GM21717 (cell line): ENCODE data around the gene PSMB10.
A peak's percentile ranks its signal among the peaks of the same experiment; 100 is the strongest.
"Not testable (repeated sequence)": the region's sequence is repeated elsewhere in the genome, so short reads cannot be mapped to it uniquely, and the experiment has no call there.

Source experiments
- ATAC-seq: cut with Tn5 transposase; IDR thresholded peaks from one replicate; pipeline ENCODE4 v1.9.1; 2021; ENCODE audit warnings: mild to moderate bottlenecking, moderate library complexity; ENCODE audit not compliant: unreplicated experiment

PSMB10 gene

DNA sequence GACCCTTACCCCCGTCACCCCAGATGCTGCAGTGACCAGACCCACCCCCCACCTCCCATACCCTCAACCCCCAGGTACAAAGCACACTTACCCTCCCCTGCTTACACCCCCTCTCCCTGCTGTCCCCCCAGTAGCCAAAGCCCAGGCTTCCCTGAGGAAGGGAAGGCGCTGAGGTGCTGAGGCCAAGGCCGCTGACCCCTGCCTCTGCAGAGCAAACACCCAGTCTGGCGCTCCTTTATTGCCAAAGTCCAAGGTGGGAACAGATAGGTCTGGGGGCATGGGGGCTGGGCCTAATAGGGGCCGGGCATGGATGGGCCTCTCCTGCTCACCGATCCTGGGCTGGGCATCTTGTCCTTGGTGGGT lies 6.6 kb upstream of the PSMB10 start:
- no peak for ATAC-seq

GRCh38 chr16:67942510-67943255 lies 6.0 kb upstream of the PSMB10 start:
- ATAC-seq: no peak

GRCh38 chr16:67942200-67942509 lies 5.5 kb upstream of the PSMB10 start:
- no peak for ATAC-seq

DNA sequence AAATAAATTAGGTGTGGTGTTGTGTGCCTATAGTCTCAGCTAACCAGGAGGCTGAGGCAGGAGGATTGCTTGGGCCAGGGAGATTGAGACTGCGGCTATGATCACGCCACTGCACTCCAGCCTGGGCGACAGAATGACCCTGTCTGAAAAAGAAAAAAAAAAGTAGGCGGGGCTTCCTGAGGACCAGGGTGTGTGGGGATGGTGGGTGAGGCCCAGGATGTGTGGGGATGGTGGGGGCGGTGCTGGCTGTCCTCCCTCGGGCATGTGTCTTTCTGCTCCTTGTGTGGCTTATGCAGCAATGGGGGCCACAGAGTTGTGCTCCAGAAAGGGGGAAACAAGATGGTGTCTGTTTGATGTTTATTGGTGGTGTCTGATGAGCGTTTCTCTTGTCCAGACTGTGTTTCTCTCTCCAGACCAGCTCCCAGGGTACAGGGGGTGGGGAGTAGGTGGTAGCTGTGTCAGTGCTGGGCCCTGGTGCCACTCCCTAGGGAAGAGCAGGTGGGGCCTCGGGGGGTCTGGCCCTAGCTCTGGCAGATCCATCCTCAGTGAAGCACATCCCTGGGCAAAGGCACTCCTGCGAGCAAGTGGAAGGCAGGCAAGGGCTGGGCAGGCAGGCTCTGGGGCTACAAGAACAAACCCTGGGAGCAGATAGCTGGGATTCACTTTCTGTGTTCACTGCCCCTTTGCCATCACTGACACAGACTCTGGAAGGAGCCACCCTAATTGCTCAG lies 5.0 kb upstream of the PSMB10 start:
- no peak for ATAC-seq

DNA sequence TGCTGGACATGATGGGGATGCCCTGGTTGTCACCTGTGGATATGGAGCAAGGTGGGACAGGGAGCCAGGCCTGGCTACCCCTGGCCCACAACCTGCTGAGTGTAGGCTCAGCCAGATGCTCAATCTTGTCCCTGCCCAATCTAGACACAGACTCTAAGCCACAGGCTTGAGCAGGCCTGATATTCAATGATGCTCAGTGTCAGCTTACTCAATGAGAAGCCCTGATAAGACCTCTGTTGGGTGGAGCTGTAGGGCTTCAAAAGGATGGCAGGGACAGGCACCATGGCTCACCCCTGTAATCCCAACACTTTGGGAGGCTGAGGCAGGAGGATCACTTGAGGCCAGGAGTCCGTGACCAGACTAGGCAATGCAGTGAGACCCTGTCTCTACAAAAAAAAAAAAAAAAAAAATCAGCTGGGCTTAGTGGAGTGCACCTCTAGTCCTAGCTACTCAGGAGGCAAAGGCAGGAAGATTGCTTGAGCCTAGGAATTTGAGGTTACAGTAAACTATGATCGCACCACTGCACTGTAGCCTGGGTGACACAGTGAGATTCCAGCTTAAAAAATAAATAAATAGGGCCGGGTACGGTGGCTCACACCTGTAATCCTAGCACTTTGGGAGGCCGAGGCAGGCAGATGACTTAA lies 3.9 kb upstream of the PSMB10 start:
- ATAC-seq: no peak

GRCh38 chr16:67939507-67940445 lies 3.1 kb upstream of the PSMB10 start:
- ATAC-seq: no peak

DNA sequence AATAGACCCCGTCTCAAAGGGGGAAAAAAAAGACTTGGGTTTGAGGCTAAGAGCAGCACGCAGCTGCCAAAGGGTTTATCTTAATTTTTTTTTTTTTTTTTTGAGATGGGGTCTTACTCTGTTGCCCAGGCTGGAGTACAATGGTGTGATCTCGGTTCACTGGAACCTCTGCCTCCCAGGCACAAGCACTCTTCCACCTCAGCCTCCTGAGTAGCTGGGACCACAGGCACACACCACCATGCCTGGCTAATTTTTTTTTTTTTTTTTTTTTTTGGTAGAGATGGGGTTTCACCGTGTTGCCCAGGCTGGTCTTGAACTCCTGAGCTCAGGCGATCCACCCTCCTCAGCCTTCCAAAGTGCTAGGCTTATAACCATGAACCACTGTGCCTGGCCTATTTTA lies 1.1 kb upstream of the PSMB10 start:
- ATAC-seq: not testable (repeated sequence)

DNA sequence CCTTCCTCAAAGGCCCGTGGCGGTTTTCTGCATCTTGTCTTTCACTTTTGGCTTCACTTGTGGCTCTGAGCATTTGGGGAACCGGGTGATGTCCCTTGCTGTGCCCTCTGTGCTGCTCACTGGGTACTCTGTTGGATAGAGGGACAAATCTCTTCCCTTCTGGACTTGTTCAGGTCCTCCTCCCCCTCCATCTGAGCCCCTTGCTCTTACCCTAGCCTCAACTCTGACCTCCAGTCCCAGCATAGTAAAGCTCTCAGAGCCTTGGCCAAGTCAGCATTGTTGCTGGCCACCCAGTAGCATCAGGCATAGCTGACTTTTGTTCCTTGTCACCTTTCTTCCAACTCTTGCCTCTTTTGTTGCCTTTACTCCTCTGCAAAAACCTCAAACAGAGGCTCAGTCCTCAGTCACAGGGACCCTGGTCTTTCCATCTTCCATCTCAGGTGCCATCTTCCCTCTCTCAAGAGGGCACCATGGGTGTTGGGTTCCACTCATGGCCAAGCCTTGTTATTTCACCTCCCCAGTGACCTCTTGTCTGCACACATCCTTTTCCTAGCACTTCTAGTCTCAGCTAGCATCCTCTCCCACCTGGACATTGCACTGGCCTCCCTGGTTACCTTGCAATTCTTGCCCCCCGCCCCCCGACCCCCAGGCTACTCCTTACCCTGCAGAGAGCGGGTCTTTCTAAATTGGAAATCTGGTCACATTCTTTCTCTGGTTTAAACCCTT lies 393 bp upstream of the PSMB10 start:
- ATAC-seq: peak; percentile 51

DNA sequence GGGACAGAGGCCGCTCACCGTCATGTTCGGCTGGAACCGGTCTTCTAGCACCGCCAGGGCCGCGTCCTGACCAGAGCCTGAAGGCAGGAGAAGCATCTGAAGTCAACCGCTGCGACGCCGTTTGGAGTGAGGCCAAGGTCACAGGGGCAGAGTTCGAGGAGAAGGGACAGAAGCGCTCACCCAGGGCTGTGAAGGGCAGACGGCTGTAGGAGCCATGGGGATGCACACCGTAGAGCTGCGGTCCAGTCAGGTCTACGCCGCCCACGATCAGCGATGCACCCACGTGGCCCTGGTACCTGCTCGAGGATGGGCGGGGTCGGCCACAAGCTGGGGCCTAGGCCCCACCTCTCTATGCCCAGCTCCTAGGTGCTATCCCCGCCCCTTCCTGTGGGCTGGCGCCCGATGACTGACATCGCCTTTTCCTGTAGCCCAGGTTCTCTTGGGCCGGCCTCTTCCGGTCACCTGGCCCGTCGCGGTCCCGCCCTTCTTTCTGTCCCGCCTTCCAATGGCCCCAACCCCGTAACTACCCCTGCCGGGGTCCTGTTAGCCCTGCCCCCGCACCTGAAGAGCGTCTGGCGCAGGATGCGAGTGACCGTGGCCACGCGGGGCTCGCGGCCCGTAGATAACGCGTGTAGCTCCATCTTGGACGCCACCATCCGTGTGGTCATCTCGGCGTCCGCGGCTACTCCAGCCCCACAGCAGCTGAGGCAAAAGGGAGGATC lies 1.1 kb downstream of the PSMB10 start:
- peak; percentile 84 for ATAC-seq

DNA sequence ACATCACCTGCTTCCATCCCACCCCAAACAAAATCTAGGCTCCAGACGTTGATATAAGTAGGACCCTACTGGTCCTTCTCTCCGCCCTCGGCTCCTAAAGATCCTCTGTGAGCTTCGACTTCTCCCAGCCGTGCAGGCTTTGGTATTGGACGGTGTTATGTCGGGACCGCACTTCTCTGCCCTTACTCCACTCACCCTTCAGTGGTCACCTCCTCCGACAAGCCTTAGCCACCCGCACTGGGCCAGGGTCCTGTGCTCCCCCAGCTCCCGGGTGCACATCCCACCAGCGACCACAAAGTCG lies 1.6 kb downstream of the PSMB10 start:
- no peak for ATAC-seq

GRCh38 chr16:67934306-67935100 lies 2.1 kb downstream of the PSMB10 start:
- ATAC-seq: no peak

- no peak for ATAC-seq
These were observed 2.8 kb downstream of the PSMB10 start for GRCh38 chr16:67933805-67934204.

- no peak for ATAC-seq
These were observed 4.2 kb downstream of the PSMB10 start for GRCh38 chr16:67932462-67932840.

GRCh38 chr16:67931712-67932461 lies 4.8 kb downstream of the PSMB10 start, which contains the start of gene CTRL:
Gene CTRL (minus strand): TSS chr16:67931862. CDS start chr16:67931852, 10 bp downstream.
- no peak for ATAC-seq

GRCh38 chr16:67930678-67931211 lies 5.9 kb downstream of the PSMB10 start:
- ATAC-seq: no peak

- ATAC-seq: no peak
These were observed 6.5 kb downstream of the PSMB10 start for GRCh38 chr16:67930191-67930590.

- ATAC-seq: no peak
These were observed 7.9 kb downstream of the PSMB10 start for GRCh38 chr16:67928561-67929364.
